CD4-positive, CD25-positive, alpha-beta regulatory T cell (primary cell): ENCODE results near the gene FERMT3. TPM values are rescaled to one million over a fixed set of nuclear protein-coding genes. Genes with fewer than 3 reads are reported as not detected.
A peak's percentile ranks its signal among the peaks of the same experiment; 100 is the strongest.

Experiments
- ATAC-seq, 2 donors: fragments of 150-1000 bp; cut with Tn5 transposase; one replicate each; pipeline ENCODE4 v1.10.0; 2021; ENCODE audit warnings: low read depth in 2 of 2, moderate number of reproducible peaks in 2 of 2, moderate library complexity in 1 of 2
- DNase-seq, 3 donors: peaks; one replicate each; pipeline versions ENCODE4 v3.0.0 to v3.0.0-alpha.2; 2012 to 2022; ENCODE audit warnings: mixed read lengths in 1 of 3
- H3K27ac ChIP-seq: one replicate; pipeline ENCODE4 v1.7.0; 2013; ENCODE audit warnings: mild to moderate bottlenecking, low read length; ENCODE audit not compliant: insufficient read depth, poor library complexity, severe bottlenecking
- H3K27me3 ChIP-seq: one replicate; pipeline ENCODE4 v1.7.0; 2013; ENCODE audit warnings: low read length; ENCODE audit not compliant: control insufficient read depth, insufficient read depth
- H3K36me3 ChIP-seq: one replicate; pipeline ENCODE4 v1.7.0; 2013; ENCODE audit warnings: mild to moderate bottlenecking, low read length, moderate library complexity; ENCODE audit not compliant: control insufficient read depth, insufficient read depth
- H3K4me1 ChIP-seq: 2 replicates; pipeline ENCODE4 v1.7.0; 2013; ENCODE audit warnings: mild to moderate bottlenecking, low read length; ENCODE audit not compliant: insufficient read depth, control insufficient read depth, poor library complexity, severe bottlenecking
- H3K4me3 ChIP-seq: one replicate; pipeline ENCODE4 v1.7.0; 2013; ENCODE audit warnings: low read depth, mild to moderate bottlenecking, low read length, moderate library complexity
- H3K9me3 ChIP-seq, 2 experiments: 1 replicate in 1 of 2; 2 replicates in 1 of 2; pipeline ENCODE4 v1.7.0; 2013; ENCODE audit warnings: low read length in 2 of 2, mild to moderate bottlenecking in 1 of 2, moderate library complexity in 1 of 2; ENCODE audit not compliant: control insufficient read depth in 2 of 2
- H3K27ac Mint-ChIP-seq, 3 donors: one replicate each; pipeline ENCODE4 v1.8.0; 2020 to 2022; ENCODE audit warnings: mild to moderate bottlenecking in 3 of 3, mixed read lengths in 3 of 3, moderate library complexity in 2 of 3
- H3K27me3 Mint-ChIP-seq: one replicate; pipeline ENCODE4 v1.8.0; 2022; ENCODE audit warnings: mild to moderate bottlenecking, mixed read lengths
- H3K36me3 Mint-ChIP-seq: one replicate; pipeline ENCODE4 v1.8.0; 2020; ENCODE audit warnings: mixed read lengths
- H3K4me1 Mint-ChIP-seq, 4 donors: one replicate each; pipeline ENCODE4 v1.8.0; 2020 to 2022; ENCODE audit warnings: mixed read lengths in 4 of 4, mild to moderate bottlenecking in 1 of 4
- H3K4me3 Mint-ChIP-seq, 4 donors: one replicate each; pipeline ENCODE4 v1.8.0; 2020 to 2022; ENCODE audit warnings: mild to moderate bottlenecking in 4 of 4, mixed read lengths in 4 of 4, moderate library complexity in 3 of 4
- H3K9me3 Mint-ChIP-seq, 7 donors: one replicate each; pipeline ENCODE4 v1.8.0; 2020 to 2022; ENCODE audit warnings: mixed read lengths in 7 of 7, mild to moderate bottlenecking in 3 of 7, moderate library complexity in 2 of 7
- polyA plus RNA-seq, 4 donors: library from polyadenylated mRNA; unstranded; fragments of 300-500 nt; fragmentation: Illumina TruSeq; gene quantifications; one replicate each; pipeline ENCODE4 v1.2.3, GENCODE V29; 2021
- total RNA-seq: library from RNA; stranded (reverse); gene quantifications from one replicate; pipeline ENCODE4 v1.2.3, GENCODE V29; 2022

The FERMT3 gene
- total and polyA plus RNA-seq, 5 donors from 2014 or later = 151 to 183 (median 167) TPM

DNA sequence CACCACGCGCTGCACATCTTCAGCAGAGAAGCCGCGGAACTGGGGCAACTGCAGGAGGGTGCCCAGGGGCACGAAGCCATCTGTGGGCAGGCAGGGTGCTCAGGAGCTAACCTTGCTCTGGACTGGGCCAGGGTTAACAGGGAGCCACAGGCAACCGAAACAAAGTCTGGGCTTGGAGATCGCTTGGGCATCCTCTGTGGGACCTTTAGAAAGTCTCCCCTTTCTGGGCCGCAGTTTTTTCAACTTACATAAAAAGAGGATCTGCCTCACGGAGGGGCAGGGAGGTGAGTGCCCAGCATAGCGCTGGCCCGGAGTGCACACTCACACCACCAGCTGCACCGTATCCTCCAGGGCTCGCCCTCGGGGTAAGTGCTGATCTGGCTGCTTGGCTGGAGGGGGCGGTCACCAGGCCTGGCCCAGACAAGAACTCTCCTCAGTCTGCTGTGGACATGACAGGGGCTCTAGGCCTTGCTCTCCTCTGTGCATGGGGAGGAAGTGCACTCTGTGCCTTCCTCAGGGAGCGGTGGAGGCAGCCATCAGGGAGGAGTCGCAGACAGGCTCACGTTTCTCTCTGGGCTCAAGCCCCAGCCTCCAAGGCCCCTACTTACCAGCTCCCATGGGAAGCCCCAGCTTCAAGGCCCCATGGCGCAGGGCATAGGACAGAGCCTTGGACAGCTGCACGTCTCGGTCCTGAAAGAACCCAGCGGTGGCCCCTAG lies 18.5 kb downstream of the FERMT3 start:
- Histone ChIP-seq H3K9me3 (no peaks in the 10 kb centered on the region), H3K4me1 (peaks cover 40% of the 10 kb centered on the region), H3K27ac (peak overlapping the region; percentile 84), H3K36me3 (peaks cover 24% of the 10 kb centered on the region), H3K4me3 (peak overlapping the region; percentile 68), H3K27me3 (no peaks in the 10 kb centered on the region)
- Mint-ChIP-seq H3K36me3 (no peaks in the 10 kb centered on the region), H3K4me3 (peak overlapping the region; percentile 89 to 93 (median 92)), H3K27ac (peak overlapping the region; percentile 48 to 80 (median 51)), H3K4me1 (peaks cover 0 to 37% (median 21%) of the 10 kb centered on the region in 4 donors), H3K9me3 (no peaks in the 10 kb centered on the region), H3K27me3 (no peaks in the 10 kb centered on the region)
- DNase-seq (no peak), ATAC-seq (no peak)

DNA sequence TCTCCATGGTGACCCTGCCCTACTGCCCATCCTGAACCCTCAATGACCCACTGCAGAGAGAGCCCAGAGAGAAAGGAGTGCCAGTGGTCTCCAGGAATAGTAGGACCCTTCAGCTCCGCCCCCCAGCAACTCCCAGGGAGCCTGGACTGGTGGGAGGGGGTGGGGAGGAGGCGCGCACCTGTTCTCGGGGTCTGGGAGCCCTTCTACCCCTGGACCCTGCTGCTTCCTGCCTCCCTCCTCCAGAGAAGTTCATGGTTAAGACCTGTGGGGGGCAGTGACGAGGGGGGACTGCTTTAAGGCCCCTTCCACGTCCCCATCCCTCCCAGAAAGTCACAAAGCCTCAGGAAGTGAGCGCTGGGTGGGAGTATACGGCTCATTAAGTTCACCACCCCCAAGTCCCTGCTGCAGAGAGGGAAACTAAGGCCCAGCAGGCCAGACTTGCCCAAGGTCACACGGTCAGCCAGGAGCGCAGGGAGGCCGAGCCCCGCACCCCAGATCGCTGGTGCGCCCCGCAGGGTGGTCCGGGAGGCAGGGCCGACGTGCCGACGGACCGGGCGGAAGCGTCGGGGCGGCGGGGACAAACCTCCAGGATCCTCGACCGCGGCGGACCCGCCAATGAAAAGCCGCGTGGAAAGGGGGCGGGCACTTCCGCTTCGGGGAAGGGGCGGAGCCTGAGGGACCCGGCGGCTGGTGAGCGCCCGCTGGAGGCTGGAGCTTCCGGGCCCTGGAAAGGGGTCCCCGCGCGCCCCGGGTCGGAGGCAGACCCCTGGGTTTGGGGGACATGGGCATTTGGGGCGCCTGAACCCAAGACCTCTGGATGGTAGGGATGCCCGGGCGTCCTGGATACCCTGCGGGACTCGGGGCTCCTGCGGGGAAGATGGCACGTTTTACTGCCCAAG lies 19.3 kb downstream of the FERMT3 start, which contains the start of the genes NUDT22 and TRPT1:
TSS of gene NUDT22 (plus strand) at position 667 of the 899 bp plus-strand sequence. CDS start 379 bp downstream, outside the sequence.
TSS of gene TRPT1 (minus strand) at position 579 of the 899 bp plus-strand sequence. CDS start at position 253, 326 bp downstream.
- Histone ChIP-seq H3K36me3 (peaks cover 18% of the 10 kb centered on the region), H3K4me1 (peaks cover 48% of the 10 kb centered on the region), H3K9me3 (no peaks in the 10 kb centered on the region), H3K27me3 (no peaks in the 10 kb centered on the region), H3K27ac (peak within 1 kb of the TSS; percentile 84), H3K4me3 (peak within 1 kb of the TSS; percentile 68)
- Mint-ChIP-seq H3K27me3 (no peaks in the 10 kb centered on the region), H3K4me1 (peaks cover 0 to 39% (median 25%) of the 10 kb centered on the region in 4 donors), H3K27ac (peak within 1 kb of the TSS; percentile 87 to 95 (median 88)), H3K36me3 (no peaks in the 10 kb centered on the region), H3K9me3 (no peaks in the 10 kb centered on the region), H3K4me3 (peak within 1 kb of the TSS; percentile 89 to 98 (median 92))
- ATAC-seq = peak; percentile 71 to 73
- DNase-seq = peak; percentile 85 to 93 (median 89)

DNA sequence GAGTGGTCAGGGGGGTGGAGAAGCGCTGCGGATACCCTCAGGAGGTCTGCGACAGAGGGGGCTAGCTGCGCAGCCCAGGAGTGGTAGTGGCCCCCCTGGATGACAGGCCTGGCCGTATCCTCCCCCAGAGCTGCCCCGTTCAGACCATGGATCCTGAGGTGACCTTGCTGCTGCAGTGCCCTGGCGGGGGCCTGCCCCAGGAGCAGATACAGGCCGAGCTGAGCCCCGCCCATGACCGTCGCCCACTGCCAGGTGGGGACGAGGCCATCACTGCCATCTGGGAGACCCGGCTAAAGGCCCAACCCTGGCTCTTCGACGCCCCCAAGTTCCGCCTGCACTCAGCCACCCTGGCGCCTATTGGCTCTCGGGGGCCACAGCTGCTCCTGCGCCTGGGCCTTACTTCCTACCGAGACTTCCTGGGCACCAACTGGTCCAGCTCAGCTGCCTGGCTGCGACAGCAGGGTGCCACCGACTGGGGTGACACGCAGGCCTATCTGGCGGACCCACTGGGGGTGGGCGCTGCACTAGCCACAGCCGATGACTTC lies 20.1 kb downstream of the FERMT3 start:
- peaks cover 0 to 43% (median 28%) of the 10 kb centered on the region in 4 donors for H3K4me1 Mint-ChIP-seq
- H3K4me3 Mint-ChIP-seq = peak overlapping the region; percentile 89 to 98 (median 92)
- peaks cover 13% of the 10 kb centered on the region for H3K36me3 ChIP-seq
- H3K9me3 Mint-ChIP-seq = no peaks in the 10 kb centered on the region
- H3K27ac Mint-ChIP-seq = peak overlapping the region; percentile 83 to 95 (median 87)
- ATAC-seq (peak; percentile 19 to 20), DNase-seq (peak; percentile 48 to 80 (median 60))
- no peaks in the 10 kb centered on the region for H3K9me3 ChIP-seq
- peaks cover 51% of the 10 kb centered on the region for H3K4me1 ChIP-seq
- no peaks in the 10 kb centered on the region for H3K36me3 Mint-ChIP-seq
- H3K4me3 ChIP-seq = peak overlapping the region; percentile 62
- H3K27me3 Mint-ChIP-seq = no peaks in the 10 kb centered on the region
- H3K27ac ChIP-seq = peak overlapping the region; percentile 84
- no peaks in the 10 kb centered on the region for H3K27me3 ChIP-seq

DNA sequence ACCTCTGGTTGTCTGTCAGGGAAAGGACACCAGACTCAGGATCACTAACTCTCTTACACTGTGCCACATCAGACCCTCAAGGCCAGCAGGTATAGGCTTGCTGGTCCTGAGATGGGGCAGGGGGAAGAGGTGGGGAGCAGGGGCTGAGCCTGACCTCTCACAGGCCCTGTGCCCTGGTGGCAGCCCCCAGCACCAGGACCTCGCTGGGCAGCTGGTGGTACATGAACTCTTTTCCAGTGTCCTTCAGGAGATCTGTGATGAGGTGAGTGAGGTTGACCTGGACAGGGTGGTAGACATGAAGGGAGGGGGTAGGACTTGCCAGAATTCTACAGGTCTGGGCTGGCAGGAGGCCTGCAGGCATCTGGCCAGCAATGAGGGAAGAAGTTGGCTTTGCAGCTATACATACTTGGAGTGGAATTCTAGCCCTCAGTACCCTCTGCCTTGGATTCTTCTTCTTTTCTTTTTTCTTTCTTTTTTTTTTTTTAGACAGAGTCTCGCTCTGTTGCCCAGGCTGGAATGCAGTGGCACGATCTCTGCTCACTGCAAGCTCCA lies 21.0 kb downstream of the FERMT3 start:
- H3K4me1 Mint-ChIP-seq = peaks cover 0 to 52% (median 32%) of the 10 kb centered on the region in 4 donors

DNA sequence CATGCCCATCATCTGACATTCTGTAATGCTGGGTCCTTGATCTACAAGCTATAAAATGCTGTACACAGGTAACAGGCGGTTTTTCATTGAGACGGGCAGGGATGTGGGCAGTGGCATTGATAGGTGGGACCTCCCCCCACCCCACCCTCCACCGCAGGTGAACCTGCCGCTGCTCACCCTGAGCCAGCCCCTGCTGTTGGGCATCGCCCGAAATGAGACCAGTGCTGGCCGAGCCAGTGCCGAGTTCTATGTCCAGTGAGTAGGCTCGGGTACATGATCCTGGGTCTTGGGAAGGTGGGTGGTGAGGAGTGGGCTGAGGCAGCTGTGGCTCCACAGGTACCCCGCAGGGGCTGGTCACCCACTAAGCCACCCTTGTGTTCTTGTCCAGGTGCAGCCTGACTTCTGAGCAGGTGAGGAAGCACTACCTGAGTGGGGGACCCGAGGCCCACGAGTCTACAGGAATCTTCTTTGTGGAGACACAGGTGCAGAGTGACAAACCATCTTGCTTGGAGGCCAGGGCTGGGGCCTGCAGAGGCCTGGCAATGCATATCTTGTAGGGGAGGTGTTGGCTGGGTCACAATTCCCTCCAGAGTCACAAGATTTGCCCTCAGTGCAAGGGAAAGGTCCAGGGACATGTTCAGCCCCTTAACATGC lies 22.7 kb downstream of the FERMT3 start:
- H3K36me3 ChIP-seq = no peaks in the 10 kb centered on the region
- H3K4me1 ChIP-seq = peaks cover 60% of the 10 kb centered on the region
- H3K27me3 ChIP-seq = no peaks in the 10 kb centered on the region
- H3K4me3 Mint-ChIP-seq = peak overlapping the region; percentile 89 to 98 (median 92)
- no peaks in the 10 kb centered on the region for H3K36me3 Mint-ChIP-seq
- H3K9me3 ChIP-seq = no peaks in the 10 kb centered on the region
- H3K27me3 Mint-ChIP-seq = no peaks in the 10 kb centered on the region
- peak overlapping the region; percentile 86 for H3K27ac ChIP-seq
- no peak overlapping the region for H3K4me3 ChIP-seq
- peak overlapping the region; percentile 53 to 87 (median 65) for H3K27ac Mint-ChIP-seq
- H3K9me3 Mint-ChIP-seq = no peaks in the 10 kb centered on the region
- ATAC-seq (no peak), DNase-seq (no peak)
- peaks cover 0 to 61% (median 36%) of the 10 kb centered on the region in 4 donors for H3K4me1 Mint-ChIP-seq

More for the DNA sequence above, 21.0 kb downstream of the FERMT3 start:
- Histone ChIP-seq H3K4me1 (peaks cover 54% of the 10 kb centered on the region), H3K36me3 (peaks cover 13% of the 10 kb centered on the region), H3K27ac (peak overlapping the region; percentile 84), H3K9me3 (no peaks in the 10 kb centered on the region), H3K27me3 (no peaks in the 10 kb centered on the region), H3K4me3 (peak overlapping the region; percentile 62)
- no peaks in the 10 kb centered on the region for H3K36me3 Mint-ChIP-seq
- no peaks in the 10 kb centered on the region for H3K9me3 Mint-ChIP-seq
- no peaks in the 10 kb centered on the region for H3K27me3 Mint-ChIP-seq
- H3K27ac Mint-ChIP-seq = peak overlapping the region; percentile 83 to 95 (median 87)
- DNase-seq = no peak
- H3K4me3 Mint-ChIP-seq = peak overlapping the region; percentile 89 to 98 (median 92)
- no peak for ATAC-seq

DNA sequence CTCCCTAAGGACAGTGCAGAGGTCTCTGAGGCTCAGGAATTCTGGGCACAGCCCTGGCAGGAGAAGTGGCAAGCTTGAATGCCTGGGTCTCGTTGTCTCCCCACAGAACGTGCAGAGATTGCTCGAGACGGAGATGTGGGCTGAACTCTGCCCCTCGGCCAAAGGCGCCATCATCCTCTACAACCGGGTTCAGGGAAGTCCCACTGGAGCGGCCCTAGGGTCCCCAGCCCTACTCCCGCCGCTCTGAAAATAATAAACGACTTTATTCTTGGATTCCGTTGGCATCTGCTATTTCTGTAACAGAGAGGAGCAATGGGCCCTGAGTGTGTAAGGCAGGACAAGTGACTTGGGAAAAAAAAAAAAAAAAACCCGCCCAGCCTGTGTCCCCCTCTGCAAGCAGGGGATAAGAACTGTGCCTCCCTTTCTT lies 23.2 kb downstream of the FERMT3 start:
- Mint-ChIP-seq H3K4me3 (peak overlapping the region; percentile 89 to 98 (median 92)), H3K9me3 (no peaks in the 10 kb centered on the region), H3K27me3 (no peaks in the 10 kb centered on the region), H3K36me3 (no peaks in the 10 kb centered on the region), H3K27ac (peak overlapping the region; percentile 87 to 93 (median 91)), H3K4me1 (peaks cover 0 to 61% (median 35%) of the 10 kb centered on the region in 4 donors)
- H3K4me1 ChIP-seq = peaks cover 58% of the 10 kb centered on the region
- no peaks in the 10 kb centered on the region for H3K27me3 ChIP-seq
- peak overlapping the region; percentile 42 for H3K4me3 ChIP-seq
- no peak for DNase-seq
- H3K36me3 ChIP-seq = no peaks in the 10 kb centered on the region
- peak overlapping the region; percentile 86 for H3K27ac ChIP-seq
- ATAC-seq = no peak
- no peaks in the 10 kb centered on the region for H3K9me3 ChIP-seq
